ENCODE measurements around the gene CLEC19A.

The CLEC19A gene

GRCh38 chr16:19285431-19285830, at the start of gene CLEC19A:
Gene CLEC19A (plus strand): TSS chr16:19285731. CDS start chr16:19285852, 121 bp downstream.
- no peak within 1 kb of the TSS for H3K4me3 ChIP-seq (replicated peaks; ENCODE audit: low read depth, low read length)
- DNase-seq (ENCODE audit: extremely low read depth, low read depth) = no peak
- TF ChIP-seq CTCF (IDR thresholded peaks at IDR 0.05; ENCODE audit: low read depth, low read length, missing control alignments) = no peak

GRCh38 chr16:19235886-19236285, 49.6 kb upstream of the CLEC19A start:
- no peak for DNase-seq (ENCODE audit: extremely low read depth, low read depth)
- TF ChIP-seq CTCF (IDR thresholded peaks at IDR 0.05; ENCODE audit: low read depth, low read length, missing control alignments) = no peak
- H3K4me3 ChIP-seq (replicated peaks; ENCODE audit: low read depth, low read length) = no peak overlapping the region

DNA sequence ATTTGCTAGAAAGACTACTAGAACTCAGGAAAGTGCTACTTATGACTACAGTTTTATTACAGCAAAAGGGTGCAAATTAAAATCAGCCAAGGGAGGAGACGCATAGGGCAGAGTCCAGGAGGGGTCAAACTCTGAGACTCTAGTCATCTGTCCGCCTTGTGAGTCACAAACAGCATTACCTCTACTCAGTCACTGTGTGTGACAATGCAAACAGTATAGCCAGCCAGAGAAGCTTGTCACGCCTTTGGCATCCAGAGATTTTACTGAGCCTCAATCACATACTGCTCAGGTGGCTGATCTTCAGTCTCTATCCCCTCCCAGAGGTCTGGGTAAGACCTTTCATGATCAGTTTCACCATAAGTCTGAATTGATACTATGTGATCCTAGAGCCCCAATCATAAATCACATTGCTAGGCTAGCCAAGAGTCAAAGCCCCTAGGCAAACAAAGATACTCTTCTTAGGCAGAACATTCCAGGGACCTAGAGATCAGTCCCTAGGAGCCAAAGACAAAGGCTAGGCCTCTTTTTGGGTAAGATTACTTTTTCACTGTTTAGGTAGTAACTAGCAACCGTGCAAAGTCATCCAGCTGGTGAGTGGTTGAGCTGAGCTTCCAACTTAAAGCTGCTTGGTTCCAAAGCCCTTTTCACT, 48.8 kb upstream of the CLEC19A start:
- TF ChIP-seq CTCF (IDR thresholded peaks at IDR 0.05; ENCODE audit: low read depth, low read length, missing control alignments) = no peak
- DNase-seq (ENCODE audit: extremely low read depth, low read depth) = no peak
- H3K4me3 ChIP-seq (replicated peaks; ENCODE audit: low read depth, low read length) = no peak overlapping the region

DNA sequence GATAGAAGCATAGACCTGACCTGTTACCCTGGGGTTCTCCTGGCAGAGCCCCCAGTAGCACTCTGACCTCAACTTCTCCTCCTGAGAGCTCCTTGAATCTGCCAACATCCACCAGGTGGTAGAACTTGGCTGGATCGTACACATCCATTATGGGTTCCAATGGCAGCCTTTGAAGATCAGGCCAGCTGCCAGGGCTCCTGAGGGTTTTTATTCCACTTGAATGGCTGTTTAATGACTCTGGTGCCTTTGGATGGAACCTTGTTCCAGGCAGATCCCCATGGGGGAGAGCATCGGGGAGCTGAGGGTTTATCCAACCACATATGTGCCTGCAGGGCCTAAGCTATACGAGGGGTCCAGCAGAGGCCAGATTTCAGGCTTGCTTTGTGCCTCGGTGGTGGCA, 47.1 kb upstream of the CLEC19A start:
- H3K4me3 ChIP-seq (replicated peaks; ENCODE audit: low read depth, low read length) = no peak overlapping the region
- TF ChIP-seq CTCF (IDR thresholded peaks at IDR 0.05; ENCODE audit: low read depth, low read length, missing control alignments) = no peak
- DNase-seq (ENCODE audit: extremely low read depth, low read depth) = no peak

GRCh38 chr16:19239511-19240155, 45.9 kb upstream of the CLEC19A start:
- no peak for DNase-seq (ENCODE audit: extremely low read depth, low read depth)
- TF ChIP-seq CTCF (IDR thresholded peaks at IDR 0.05; ENCODE audit: low read depth, low read length, missing control alignments) = no peak
- no peak overlapping the region for H3K4me3 ChIP-seq (replicated peaks; ENCODE audit: low read depth, low read length)

DNA sequence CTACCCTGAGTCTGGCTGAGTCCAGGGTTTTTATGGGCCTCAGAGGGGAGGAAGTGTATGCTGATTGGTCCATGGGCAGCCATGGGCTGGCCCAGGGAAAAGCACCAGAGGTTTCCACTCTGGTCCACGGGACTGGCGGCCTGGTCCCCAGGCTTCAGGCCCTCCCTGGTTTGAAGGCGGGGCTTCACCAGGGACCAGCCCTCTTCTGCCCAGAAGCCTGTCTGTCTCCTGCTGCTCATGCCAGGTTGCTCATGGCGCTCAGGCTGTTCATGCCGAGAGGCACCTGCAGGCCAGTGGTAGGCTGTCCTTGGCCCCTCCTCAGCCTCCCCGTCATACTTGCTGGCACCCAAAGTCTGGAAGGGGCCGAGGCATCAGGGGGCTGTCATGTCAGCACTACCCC, 45.0 kb upstream of the CLEC19A start:
- H3K4me3 ChIP-seq (replicated peaks; ENCODE audit: low read depth, low read length) = no peak overlapping the region
- no peak for TF ChIP-seq CTCF (IDR thresholded peaks at IDR 0.05; ENCODE audit: low read depth, low read length, missing control alignments)
- DNase-seq (ENCODE audit: extremely low read depth, low read depth) = no peak
